DND-41 (cell line): ENCODE results near the gene GOLIM4.

Experiments used
- ATAC-seq: fragments of 200-7000 bp; cut with Tn5 transposase; 3 replicates; pipeline ENCODE4 v1.9.1; 2021; ENCODE audit warnings: low read depth; ENCODE audit not compliant: insufficient read depth
- DNase-seq: peaks from one replicate; pipeline ENCODE4 v3.0.0-alpha.2; 2020
- H2AFZ ChIP-seq: 2 replicates; pipeline ENCODE4 v1.6.0; 2012; ENCODE audit warnings: low read depth, low read length
- H3K27ac ChIP-seq: 2 replicates; pipeline ENCODE4 v1.5.1; 2012; ENCODE audit warnings: low read length, inconsistent platforms
- H3K27me3 ChIP-seq: fragments of 200-600 bp; sonication (generic); 2 replicates; pipeline ENCODE4 v1.6.0; 2012; ENCODE audit warnings: low read length, mild to moderate bottlenecking, inconsistent platforms; ENCODE audit not compliant: insufficient read depth, poor library complexity
- H3K36me3 ChIP-seq: 2 replicates; pipeline ENCODE4 v1.5.1; 2012; ENCODE audit warnings: low read length, inconsistent platforms; ENCODE audit not compliant: insufficient read depth
- H3K4me1 ChIP-seq: 2 replicates; pipeline ENCODE4 v1.5.1; 2012; ENCODE audit warnings: mild to moderate bottlenecking, low read length; ENCODE audit not compliant: insufficient read depth
- H3K4me2 ChIP-seq: 2 replicates; pipeline ENCODE4 v1.6.0; 2012; ENCODE audit warnings: mild to moderate bottlenecking, moderate library complexity, low read length, inconsistent platforms; ENCODE audit not compliant: insufficient read depth
- H3K4me3 ChIP-seq, 2 experiments: fragments of 200-600 bp in 1 of 2; shearing (Covaris generic) in 1 of 2; 2 replicates each; pipeline ENCODE4 v1.5.1; 2012 to 2016; ENCODE audit warnings: inconsistent platforms in 2 of 2, low read length in 2 of 2, mild to moderate bottlenecking in 2 of 2, low read depth in 1 of 2, moderate library complexity in 1 of 2
- H3K79me2 ChIP-seq: 2 replicates; pipeline ENCODE4 v1.6.0; 2012; ENCODE audit warnings: low read length, inconsistent platforms; ENCODE audit not compliant: insufficient read depth
- H3K9ac ChIP-seq: 2 replicates; pipeline ENCODE4 v1.6.0; 2012; ENCODE audit warnings: low read depth, mild to moderate bottlenecking, inconsistent platforms, low read length, moderate library complexity
- H3K9me3 ChIP-seq: 2 replicates; pipeline ENCODE4 v1.5.1; 2012; ENCODE audit warnings: low read length, moderate library complexity, mild to moderate bottlenecking, inconsistent platforms; ENCODE audit not compliant: insufficient read depth, severe bottlenecking
- H4K20me1 ChIP-seq: 2 replicates; pipeline ENCODE4 v1.6.0; 2012; ENCODE audit warnings: low read length; ENCODE audit not compliant: insufficient read depth
- CTCF ChIP-seq: IDR thresholded peaks from 2 replicates; pipeline ENCODE4 v1.5.1; 2012; ENCODE audit warnings: borderline replicate concordance, low read length, moderate library complexity, mild to moderate bottlenecking; ENCODE audit not compliant: poor library complexity, severe bottlenecking; ENCODE audit errors: extremely low read depth
- EZH2 ChIP-seq: IDR thresholded peaks from 3 replicates; pipeline ENCODE4 v1.6.1; 2012; ENCODE audit warnings: borderline replicate concordance, low read depth, mild to moderate bottlenecking, moderate library complexity, low read length, inconsistent platforms; ENCODE audit not compliant: severe bottlenecking

The GOLIM4 gene

GRCh38 chr3:168052515-168052914 lies 43.2 kb downstream of the GOLIM4 start:
- Histone ChIP-seq H3K27ac (no peak overlapping the region), H3K27me3 (no peaks in the 10 kb centered on the region), H3K9ac (no peak overlapping the region), H3K4me3 (no peak overlapping the region), H3K36me3 (no peaks in the 10 kb centered on the region), H3K79me2 (no peaks in the 10 kb centered on the region), H3K9me3 (no peaks in the 10 kb centered on the region), H2AFZ (no peak overlapping the region), H3K4me2 (no peak overlapping the region), H3K4me1 (no peaks in the 10 kb centered on the region), H4K20me1 (no peaks in the 10 kb centered on the region)
- no peak for TF ChIP-seq CTCF
- TF ChIP-seq EZH2, result no peak
- DNase-seq, result no peak
- ATAC-seq, result no peak

- Histone ChIP-seq H3K79me2 (no peaks in the 10 kb centered on the region), H3K4me2 (no peak overlapping the region), H3K9ac (no peak overlapping the region), H3K36me3 (no peaks in the 10 kb centered on the region), H4K20me1 (no peaks in the 10 kb centered on the region), H3K4me1 (no peaks in the 10 kb centered on the region), H2AFZ (no peak overlapping the region), H3K4me3 (no peak overlapping the region), H3K27ac (no peak overlapping the region), H3K27me3 (no peaks in the 10 kb centered on the region), H3K9me3 (no peaks in the 10 kb centered on the region)
- ATAC-seq (no peak), DNase-seq (no peak)
- no peak for TF ChIP-seq CTCF
- no peak for TF ChIP-seq EZH2
Measured at GRCh38 chr3:168051531-168052471, 43.9 kb downstream of the GOLIM4 start.

- Histone ChIP-seq H3K36me3 (no peaks in the 10 kb centered on the region), H3K4me1 (no peaks in the 10 kb centered on the region), H3K9me3 (no peaks in the 10 kb centered on the region), H3K9ac (no peak overlapping the region), H3K27ac (no peak overlapping the region), H2AFZ (no peak overlapping the region), H4K20me1 (no peaks in the 10 kb centered on the region), H3K79me2 (no peaks in the 10 kb centered on the region), H3K4me3 (no peak overlapping the region), H3K27me3 (no peaks in the 10 kb centered on the region), H3K4me2 (no peak overlapping the region)
- ATAC-seq (no peak), DNase-seq (no peak)
- TF ChIP-seq CTCF (no peak), EZH2 (no peak)
Measured at GRCh38 chr3:168051070-168051469, 44.7 kb downstream of the GOLIM4 start.
